ENCODE results near the gene TENT4B. TPM values are rescaled to one million over a fixed set of nuclear protein-coding genes. Genes with fewer than 3 reads are reported as not detected.

The TENT4B gene
- total RNA-seq, 2 donors from 2014 or later = 15.0 to 15.9 TPM

DNA sequence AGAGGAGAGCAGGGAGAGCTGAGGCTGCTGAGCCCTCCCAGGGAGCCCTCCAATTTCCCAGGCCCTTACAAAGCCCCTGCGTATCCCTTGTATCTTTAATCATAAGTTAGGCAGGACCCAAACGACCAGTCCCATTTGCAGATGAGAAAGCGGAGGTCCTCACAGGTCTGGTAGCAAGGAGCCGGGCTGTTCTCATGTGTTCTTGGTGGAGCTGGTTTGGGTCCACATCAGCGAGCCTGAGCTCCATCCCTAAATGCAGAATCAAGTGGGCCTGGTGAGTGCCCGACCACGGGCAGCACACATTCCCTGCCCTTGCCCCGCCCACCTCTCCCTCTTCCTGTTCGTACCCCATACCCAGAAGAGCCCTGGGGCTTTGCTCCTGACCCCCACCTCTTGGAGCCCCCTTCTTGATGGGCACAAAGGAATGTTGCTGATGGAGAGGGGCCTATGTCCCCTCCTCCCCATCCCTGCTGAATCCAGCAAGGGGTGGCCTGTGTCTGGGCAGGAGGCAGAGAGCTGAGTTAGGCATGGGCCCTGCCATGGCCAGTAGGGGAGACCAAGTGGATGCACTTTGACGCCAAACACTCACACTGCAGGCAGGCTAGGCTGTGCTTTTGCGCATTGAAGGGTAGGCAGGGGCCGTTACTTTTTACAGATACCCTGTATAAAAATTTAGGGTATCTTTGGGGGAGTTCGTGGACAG lies 95.0 kb downstream of the TENT4B start:
- H3K4me1 ChIP-seq (ENCODE audit: control insufficient read depth in 1 of 2, low read depth in 2 of 2) = peaks cover 13 to 51% of the 10 kb centered on the region in 2 donors
- no peak for DNase-seq (ENCODE audit: low spot score)
- ATAC-seq (ENCODE audit: insufficient number of reproducible peaks, low FRiP score, low read depth) = no peak
- TF ChIP-seq, protein P1, sequence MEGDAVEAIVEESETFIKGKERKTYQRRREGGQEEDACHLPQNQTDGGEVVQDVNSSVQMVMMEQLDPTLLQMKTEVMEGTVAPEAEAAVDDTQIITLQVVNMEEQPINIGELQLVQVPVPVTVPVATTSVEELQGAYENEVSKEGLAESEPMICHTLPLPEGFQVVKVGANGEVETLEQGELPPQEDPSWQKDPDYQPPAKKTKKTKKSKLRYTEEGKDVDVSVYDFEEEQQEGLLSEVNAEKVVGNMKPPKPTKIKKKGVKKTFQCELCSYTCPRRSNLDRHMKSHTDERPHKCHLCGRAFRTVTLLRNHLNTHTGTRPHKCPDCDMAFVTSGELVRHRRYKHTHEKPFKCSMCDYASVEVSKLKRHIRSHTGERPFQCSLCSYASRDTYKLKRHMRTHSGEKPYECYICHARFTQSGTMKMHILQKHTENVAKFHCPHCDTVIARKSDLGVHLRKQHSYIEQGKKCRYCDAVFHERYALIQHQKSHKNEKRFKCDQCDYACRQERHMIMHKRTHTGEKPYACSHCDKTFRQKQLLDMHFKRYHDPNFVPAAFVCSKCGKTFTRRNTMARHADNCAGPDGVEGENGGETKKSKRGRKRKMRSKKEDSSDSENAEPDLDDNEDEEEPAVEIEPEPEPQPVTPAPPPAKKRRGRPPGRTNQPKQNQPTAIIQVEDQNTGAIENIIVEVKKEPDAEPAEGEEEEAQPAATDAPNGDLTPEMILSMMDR (IDR thresholded peaks at IDR 0.05) = no peak
- no peaks in the 10 kb centered on the region for H3K36me3 ChIP-seq
- H3K9me3 ChIP-seq = no peaks in the 10 kb centered on the region
- H3K4me3 ChIP-seq = no peak overlapping the region
- no peaks in the 10 kb centered on the region for H3K27me3 ChIP-seq (replicated peaks; ENCODE audit: insufficient read depth)
- H3K27ac ChIP-seq = no peak overlapping the region

DNA sequence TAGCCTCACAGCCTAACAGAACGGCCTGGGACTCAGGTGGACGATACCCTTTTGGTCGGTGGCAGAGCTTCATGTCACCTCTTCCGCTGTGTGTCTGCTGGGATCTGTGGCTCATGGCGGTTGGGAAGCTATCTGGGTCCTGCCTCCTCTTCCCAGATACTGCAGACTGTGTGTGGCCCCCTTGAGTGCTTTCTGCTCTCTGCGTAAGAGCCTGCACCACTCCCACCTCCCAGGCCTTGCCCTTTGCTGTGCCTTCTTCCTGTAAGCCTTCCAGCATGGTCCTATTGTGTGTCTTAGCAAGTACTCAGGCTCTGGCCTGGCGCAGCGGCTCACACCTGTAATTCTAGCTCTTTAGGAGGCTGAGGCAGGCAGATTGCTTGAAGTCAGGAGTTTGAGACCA lies 95.7 kb downstream of the TENT4B start:
- DNase-seq (ENCODE audit: low spot score) (no peak), ATAC-seq (ENCODE audit: insufficient number of reproducible peaks, low FRiP score, low read depth) (no peak)
- no peaks in the 10 kb centered on the region for H3K9me3 ChIP-seq
- H3K36me3 ChIP-seq = no peaks in the 10 kb centered on the region
- H3K27me3 ChIP-seq (replicated peaks; ENCODE audit: insufficient read depth) = no peaks in the 10 kb centered on the region
- TF ChIP-seq, protein P1 (IDR thresholded peaks at IDR 0.05) = no peak
- peaks cover 13 to 51% of the 10 kb centered on the region in 2 donors for H3K4me1 ChIP-seq (ENCODE audit: control insufficient read depth in 1 of 2, low read depth in 2 of 2)
- H3K4me3 ChIP-seq = no peak overlapping the region
- no peak overlapping the region for H3K27ac ChIP-seq

DNA sequence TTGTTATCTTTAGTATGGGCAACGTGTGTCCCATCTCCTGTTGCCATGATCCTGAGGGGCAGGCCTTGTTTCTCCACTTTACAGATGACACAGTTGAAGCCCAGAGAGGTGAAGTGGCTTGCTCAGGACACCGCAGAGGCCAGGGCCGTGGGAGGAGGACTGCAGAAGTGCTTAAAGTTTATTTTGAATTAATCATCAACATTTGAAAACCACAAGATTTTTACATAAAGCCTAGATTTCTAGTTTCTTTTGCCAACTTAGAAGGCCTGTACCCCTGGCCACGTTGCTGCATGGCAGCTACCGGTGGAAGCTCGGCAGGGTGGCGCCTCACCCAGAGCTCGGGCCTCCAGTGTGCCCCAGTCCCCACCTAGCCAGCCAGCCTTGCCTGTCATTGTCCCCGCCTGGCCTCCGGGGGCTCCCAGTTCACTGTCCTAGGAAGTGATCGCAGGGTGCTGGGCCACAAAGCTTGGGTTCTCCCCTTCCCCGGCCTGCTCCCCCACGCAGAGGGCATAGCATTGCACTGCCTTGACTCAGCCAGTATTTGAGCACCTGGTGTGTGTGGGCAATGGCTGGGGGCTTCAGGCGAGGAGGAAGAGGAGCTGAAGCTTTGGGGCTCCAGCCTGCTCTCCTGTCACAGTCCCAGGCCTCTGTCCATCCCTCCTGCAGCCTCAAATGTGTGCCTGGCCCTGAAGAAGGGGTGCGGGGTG lies 98.4 kb downstream of the TENT4B start:
- no peak for DNase-seq (ENCODE audit: low spot score)
- H3K27ac ChIP-seq = no peak overlapping the region
- no peak overlapping the region for H3K4me3 ChIP-seq

DNA sequence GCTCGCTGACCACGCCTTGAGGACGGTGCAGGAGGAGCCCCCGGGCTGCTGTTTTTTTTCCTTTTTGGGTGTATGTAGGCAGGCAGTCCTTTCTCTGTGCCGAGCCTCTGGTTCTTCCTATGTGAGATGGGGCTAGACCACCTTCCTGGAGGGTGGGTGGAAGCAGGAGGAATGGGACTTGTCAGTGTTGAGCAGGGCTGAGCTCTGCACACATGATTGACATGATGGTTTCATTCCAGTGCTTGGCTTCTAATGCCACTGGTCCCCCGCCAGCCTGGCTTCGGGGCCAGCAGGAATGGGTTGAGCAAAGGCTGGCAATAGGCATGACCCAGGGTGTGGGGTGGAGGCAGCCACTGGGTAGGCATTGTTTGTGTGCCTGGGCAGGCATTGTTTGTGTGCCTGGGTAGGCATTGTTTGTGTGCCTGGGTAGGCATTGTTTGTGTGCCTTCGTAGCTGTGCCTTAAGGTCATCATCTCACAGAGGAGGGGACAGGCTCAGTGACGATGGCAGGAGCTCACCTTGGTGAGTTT lies 99.0 kb downstream of the TENT4B start:
- TF ChIP-seq, protein P1 (IDR thresholded peaks at IDR 0.05) = no peak
- no peak overlapping the region for H3K27ac ChIP-seq
- DNase-seq (ENCODE audit: low spot score) = no peak

More for the DNA sequence above, 98.4 kb downstream of the TENT4B start:
- Histone ChIP-seq H3K9me3 (no peaks in the 10 kb centered on the region), H3K36me3 (no peaks in the 10 kb centered on the region), H3K4me1 (ENCODE audit: control insufficient read depth in 1 of 2, low read depth in 2 of 2) (peaks cover 13 to 37% of the 10 kb centered on the region in 2 donors), H3K27me3 (replicated peaks; ENCODE audit: insufficient read depth) (no peaks in the 10 kb centered on the region)
- TF ChIP-seq, protein P1 (IDR thresholded peaks at IDR 0.05) = no peak
- ATAC-seq (ENCODE audit: insufficient number of reproducible peaks, low FRiP score, low read depth) = no peak

DNA sequence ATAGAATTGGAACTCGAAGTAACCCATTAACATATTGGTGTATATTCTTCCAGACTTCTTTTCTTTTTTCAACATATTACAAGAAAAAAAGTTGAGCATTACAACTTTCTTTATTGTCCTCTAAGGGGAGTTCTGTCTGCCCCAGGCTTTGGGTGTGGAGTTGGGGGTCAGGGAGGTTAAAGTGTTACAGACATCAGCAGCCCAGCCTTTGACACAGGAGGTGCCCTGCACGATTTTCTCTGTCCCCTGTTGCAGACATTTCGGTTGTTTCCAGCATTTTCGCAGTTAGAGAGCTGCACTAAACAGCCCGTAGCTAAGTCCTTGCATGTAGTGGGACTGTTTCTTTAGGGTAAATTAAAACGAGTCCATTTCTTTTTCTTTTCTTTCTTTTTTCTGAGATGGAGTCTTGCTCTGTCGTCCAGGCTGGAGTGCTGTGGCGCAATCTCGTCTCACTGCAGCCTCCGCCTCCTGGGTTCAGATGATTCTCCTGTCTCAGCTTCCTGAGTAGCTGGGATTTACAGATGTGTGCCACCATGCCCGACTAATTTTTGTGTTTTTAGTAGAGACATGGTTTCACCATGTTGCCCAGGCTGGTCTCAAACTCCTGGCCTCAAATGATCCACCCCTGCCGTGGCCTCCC lies 99.9 kb downstream of the TENT4B start:
- DNase-seq (ENCODE audit: low spot score) (no peak), ATAC-seq (ENCODE audit: insufficient number of reproducible peaks, low FRiP score, low read depth) (no peak)
- TF ChIP-seq, protein P1 (IDR thresholded peaks at IDR 0.05) = no peak
- Histone ChIP-seq H3K36me3 (no peaks in the 10 kb centered on the region), H3K4me3 (no peak overlapping the region), H3K27ac (no peak overlapping the region), H3K4me1 (ENCODE audit: control insufficient read depth in 1 of 2, low read depth in 2 of 2) (peaks cover 13 to 29% of the 10 kb centered on the region in 2 donors), H3K9me3 (no peaks in the 10 kb centered on the region), H3K27me3 (replicated peaks; ENCODE audit: insufficient read depth) (no peaks in the 10 kb centered on the region)

More for the DNA sequence above, 99.0 kb downstream of the TENT4B start:
- no peak for ATAC-seq (ENCODE audit: insufficient number of reproducible peaks, low FRiP score, low read depth)
- Histone ChIP-seq H3K4me1 (ENCODE audit: control insufficient read depth in 1 of 2, low read depth in 2 of 2) (peaks cover 13 to 31% of the 10 kb centered on the region in 2 donors), H3K4me3 (no peak overlapping the region), H3K36me3 (no peaks in the 10 kb centered on the region), H3K9me3 (no peaks in the 10 kb centered on the region), H3K27me3 (replicated peaks; ENCODE audit: insufficient read depth) (no peaks in the 10 kb centered on the region)
